GM12891 (cell line): ENCODE results near the gene NRG2.

Experiments
- PAX5 ChIP-seq: IDR thresholded peaks from 2 replicates; pipeline ENCODE4 v1.6.1; 2011; ENCODE audit warnings: low read length, moderate library complexity, mild to moderate bottlenecking; ENCODE audit not compliant: insufficient read depth, severe bottlenecking
- POLR2A ChIP-seq: IDR thresholded peaks from 2 replicates; pipeline ENCODE4 v1.6.1; 2011; ENCODE audit warnings: low read depth, low read length, control low read depth
- POLR2AphosphoS5 ChIP-seq: IDR thresholded peaks from 2 replicates; pipeline ENCODE4 v1.6.1; 2011; ENCODE audit warnings: low read depth, low read length, control low read depth
- POU2F2 ChIP-seq: IDR thresholded peaks from 2 replicates; pipeline ENCODE4 v1.6.1; 2011; ENCODE audit warnings: low read depth, mild to moderate bottlenecking, control low read depth, low read length, moderate library complexity
- SPI1 ChIP-seq: IDR thresholded peaks from 2 replicates; pipeline ENCODE4 v1.6.1; 2011; ENCODE audit warnings: low read depth, low read length, control low read depth
- TAF1 ChIP-seq: IDR thresholded peaks from 2 replicates; pipeline ENCODE4 v1.6.1; 2011; ENCODE audit warnings: low read depth, low read length, control low read depth

DNA sequence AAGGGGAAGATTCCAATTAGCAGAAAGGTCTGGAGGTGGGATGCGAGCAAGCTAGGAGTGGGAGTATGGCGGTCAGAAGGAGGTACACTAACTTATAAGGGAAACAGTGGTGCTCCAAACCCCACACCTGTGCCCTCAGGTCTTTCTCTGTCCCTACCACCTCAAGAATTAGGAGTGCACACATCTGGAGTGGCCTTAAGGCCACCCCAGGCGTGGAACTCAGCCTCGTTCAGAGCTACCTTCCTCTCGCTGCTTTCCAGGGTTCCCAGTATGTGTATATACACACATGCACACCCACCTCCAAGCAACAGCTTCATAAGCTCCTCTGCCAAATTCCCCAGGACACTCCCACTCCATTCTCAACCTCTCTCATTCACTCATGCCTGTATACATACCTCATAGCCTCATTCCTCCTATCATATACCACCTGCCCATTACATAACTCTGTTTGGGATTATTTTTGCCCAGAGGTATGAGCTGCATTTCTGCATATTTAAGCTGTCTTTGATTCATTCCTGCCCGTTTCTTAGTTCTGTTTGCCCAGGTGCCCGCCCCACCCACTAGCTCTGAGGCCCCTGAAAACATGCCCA, 128.8 kb downstream of the NRG2 start:
- no peak for TF ChIP-seq POLR2A
- no peak for TF ChIP-seq POLR2AphosphoS5
- TF ChIP-seq POU2F2 = no peak
- no peak for TF ChIP-seq PAX5
- TF ChIP-seq SPI1 = no peak
- TF ChIP-seq TAF1 = no peak
